IPS-15b (cell line): Measurements from ENCODE around the gene CASP2.

Experiments
- H3K27me3 ChIP-seq: one replicate; pipeline ENCODE4 v1.6.1; 2013; ENCODE audit warnings: low read length; ENCODE audit not compliant: control insufficient read depth, insufficient read depth
- H3K36me3 ChIP-seq: one replicate; pipeline ENCODE4 v1.6.1; 2013; ENCODE audit warnings: low read length; ENCODE audit not compliant: control insufficient read depth, insufficient read depth
- H3K4me1 ChIP-seq: one replicate; pipeline ENCODE4 v1.6.1; 2013; ENCODE audit warnings: mild to moderate bottlenecking, low read length; ENCODE audit not compliant: control insufficient read depth, insufficient read depth
- H3K4me3 ChIP-seq: one replicate; pipeline ENCODE4 v1.5.1; 2013; ENCODE audit warnings: low read depth, low read length
- H3K9ac ChIP-seq: one replicate; pipeline ENCODE4 v1.6.1; 2013; ENCODE audit warnings: low read depth, mild to moderate bottlenecking, low read length
- H3K9me3 ChIP-seq: one replicate; pipeline ENCODE4 v1.6.1; 2013; ENCODE audit warnings: mild to moderate bottlenecking, low read length; ENCODE audit not compliant: control insufficient read depth, insufficient read depth

CASP2 gene

GRCh38 chr7:143269251-143269650, 18.9 kb upstream of the CASP2 start:
- H3K27me3 ChIP-seq = peaks cover 7% of the 10 kb centered on the region
- no peaks in the 10 kb centered on the region for H3K36me3 ChIP-seq
- no peaks in the 10 kb centered on the region for H3K9me3 ChIP-seq
- no peak overlapping the region for H3K9ac ChIP-seq
- H3K4me1 ChIP-seq = no peaks in the 10 kb centered on the region
- H3K4me3 ChIP-seq = no peak overlapping the region

GRCh38 chr7:143271240-143271639, 16.9 kb upstream of the CASP2 start:
- H3K4me3 ChIP-seq = no peak overlapping the region
- no peaks in the 10 kb centered on the region for H3K9me3 ChIP-seq
- H3K27me3 ChIP-seq = no peaks in the 10 kb centered on the region
- H3K36me3 ChIP-seq = no peaks in the 10 kb centered on the region
- no peaks in the 10 kb centered on the region for H3K4me1 ChIP-seq
- H3K9ac ChIP-seq = no peak overlapping the region

- Histone ChIP-seq H3K4me3 (no peak overlapping the region), H3K4me1 (no peaks in the 10 kb centered on the region), H3K9ac (no peak overlapping the region), H3K27me3 (no peaks in the 10 kb centered on the region), H3K9me3 (no peaks in the 10 kb centered on the region), H3K36me3 (no peaks in the 10 kb centered on the region)
Measured at GRCh38 chr7:143272871-143273270, 15.3 kb upstream of the CASP2 start.

GRCh38 chr7:143279186-143280098, 8.7 kb upstream of the CASP2 start:
- H3K36me3 ChIP-seq = no peaks in the 10 kb centered on the region
- H3K4me3 ChIP-seq = no peak overlapping the region
- H3K4me1 ChIP-seq = peaks cover 12% of the 10 kb centered on the region
- H3K9ac ChIP-seq = no peak overlapping the region
- peaks cover 16% of the 10 kb centered on the region for H3K27me3 ChIP-seq
- no peaks in the 10 kb centered on the region for H3K9me3 ChIP-seq

GRCh38 chr7:143280160-143280559, 8.0 kb upstream of the CASP2 start:
- H3K9ac ChIP-seq = no peak overlapping the region
- no peaks in the 10 kb centered on the region for H3K9me3 ChIP-seq
- H3K4me3 ChIP-seq = no peak overlapping the region
- H3K27me3 ChIP-seq = peaks cover 20% of the 10 kb centered on the region
- peaks cover 15% of the 10 kb centered on the region for H3K4me1 ChIP-seq
- no peaks in the 10 kb centered on the region for H3K36me3 ChIP-seq

- peaks cover 18% of the 10 kb centered on the region for H3K4me1 ChIP-seq
- peaks cover 24% of the 10 kb centered on the region for H3K27me3 ChIP-seq
- H3K36me3 ChIP-seq = no peaks in the 10 kb centered on the region
- no peak overlapping the region for H3K4me3 ChIP-seq
- no peak overlapping the region for H3K9ac ChIP-seq
- H3K9me3 ChIP-seq = no peaks in the 10 kb centered on the region
Measured at GRCh38 chr7:143280566-143280965, 7.6 kb upstream of the CASP2 start.

- Histone ChIP-seq H3K4me3 (no peak overlapping the region), H3K4me1 (peaks cover 18% of the 10 kb centered on the region), H3K27me3 (peaks cover 33% of the 10 kb centered on the region), H3K36me3 (no peaks in the 10 kb centered on the region), H3K9me3 (no peaks in the 10 kb centered on the region), H3K9ac (no peak overlapping the region)
Measured at GRCh38 chr7:143281529-143281928, 6.6 kb upstream of the CASP2 start.

- peaks cover 18% of the 10 kb centered on the region for H3K4me1 ChIP-seq
- peaks cover 39% of the 10 kb centered on the region for H3K27me3 ChIP-seq
- no peaks in the 10 kb centered on the region for H3K9me3 ChIP-seq
- no peak overlapping the region for H3K9ac ChIP-seq
- H3K4me3 ChIP-seq = no peak overlapping the region
- H3K36me3 ChIP-seq = no peaks in the 10 kb centered on the region
Measured at GRCh38 chr7:143282124-143282523, 6.0 kb upstream of the CASP2 start.

GRCh38 chr7:143283381-143283780, 4.8 kb upstream of the CASP2 start:
- no peak overlapping the region for H3K9ac ChIP-seq
- no peaks in the 10 kb centered on the region for H3K9me3 ChIP-seq
- peaks cover 18% of the 10 kb centered on the region for H3K4me1 ChIP-seq
- no peaks in the 10 kb centered on the region for H3K36me3 ChIP-seq
- no peak overlapping the region for H3K4me3 ChIP-seq
- peaks cover 46% of the 10 kb centered on the region for H3K27me3 ChIP-seq

GRCh38 chr7:143284591-143285469, 3.3 kb upstream of the CASP2 start, which contains the start of gene TMEM139:
Gene TMEM139 (plus strand): TSS chr7:143284958. CDS start chr7:143285958, 1,000 bp downstream.
- Histone ChIP-seq H3K36me3 (no peaks in the 10 kb centered on the region), H3K27me3 (peaks cover 44% of the 10 kb centered on the region), H3K9me3 (no peaks in the 10 kb centered on the region), H3K9ac (no peak within 1 kb of the TSS), H3K4me1 (peaks cover 18% of the 10 kb centered on the region), H3K4me3 (peak within 1 kb of the TSS; percentile 68)

- H3K27me3 ChIP-seq = peaks cover 39% of the 10 kb centered on the region
- peak overlapping the region; percentile 68 for H3K4me3 ChIP-seq
- peaks cover 21% of the 10 kb centered on the region for H3K4me1 ChIP-seq
Measured at GRCh38 chr7:143285470-143285778, 2.7 kb upstream of the CASP2 start.

More at GRCh38 chr7:143285470-143285778, 2.7 kb upstream of the CASP2 start:
- Histone ChIP-seq H3K36me3 (no peaks in the 10 kb centered on the region), H3K9me3 (no peaks in the 10 kb centered on the region), H3K9ac (no peak overlapping the region)
